Transverse colon (tissue), 4 donors: ENCODE results near the gene ANKIB1.

Source experiments
- POLR2A ChIP-seq: fragments of 450-650 bp; IDR thresholded peaks from one replicate; pipeline ENCODE4 v1.6.1; 2016; ENCODE audit warnings: antibody characterized with exemption, mild to moderate bottlenecking, moderate library complexity
- POLR2AphosphoS5 ChIP-seq, 3 donors: sonication (generic); formaldehyde crosslinking; IDR thresholded peaks; one replicate each; pipeline ENCODE4 v1.6.1; 2016; ENCODE audit warnings: antibody characterized with exemption in 3 of 3
- TF ChIP-seq, protein P1 (sequence below), 5 experiments: fragments of 200-600 bp in 3 of 5; fragments of 450-650 bp in 2 of 5; sonication (generic) in 3 of 5; IDR thresholded peaks; 1 replicate in 2 of 5; 2 replicates in 3 of 5; pipeline ENCODE4 v1.5.1; 2016 to 2017; ENCODE audit warnings: antibody characterized with exemption in 5 of 5, inconsistent platforms in 3 of 5, mild to moderate bottlenecking in 2 of 5, moderate library complexity in 1 of 5

DNA sequence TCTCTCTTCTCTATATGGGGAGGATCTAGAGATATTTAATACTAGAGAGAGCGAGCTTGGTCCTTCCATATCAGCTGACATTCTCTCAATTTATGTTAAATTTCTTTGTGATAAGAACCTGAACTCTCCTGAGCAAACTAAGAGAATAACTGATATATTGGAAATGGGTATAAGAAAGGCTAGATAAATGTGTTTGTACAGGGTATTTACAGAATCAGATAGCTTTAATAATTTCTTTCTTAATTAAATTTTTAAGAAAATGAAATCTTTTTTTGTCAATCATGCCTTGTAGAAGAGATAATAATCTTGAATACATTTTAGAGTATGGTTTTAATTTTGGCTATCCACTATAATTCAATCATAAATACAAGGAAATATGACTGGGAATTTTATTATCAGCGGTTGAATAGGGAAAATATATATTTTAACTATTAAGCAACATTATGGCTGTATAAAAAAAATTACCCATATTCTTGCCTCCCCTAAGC is 58.7 kb downstream of the ANKIB1 start:
- TF ChIP-seq, protein P1, sequence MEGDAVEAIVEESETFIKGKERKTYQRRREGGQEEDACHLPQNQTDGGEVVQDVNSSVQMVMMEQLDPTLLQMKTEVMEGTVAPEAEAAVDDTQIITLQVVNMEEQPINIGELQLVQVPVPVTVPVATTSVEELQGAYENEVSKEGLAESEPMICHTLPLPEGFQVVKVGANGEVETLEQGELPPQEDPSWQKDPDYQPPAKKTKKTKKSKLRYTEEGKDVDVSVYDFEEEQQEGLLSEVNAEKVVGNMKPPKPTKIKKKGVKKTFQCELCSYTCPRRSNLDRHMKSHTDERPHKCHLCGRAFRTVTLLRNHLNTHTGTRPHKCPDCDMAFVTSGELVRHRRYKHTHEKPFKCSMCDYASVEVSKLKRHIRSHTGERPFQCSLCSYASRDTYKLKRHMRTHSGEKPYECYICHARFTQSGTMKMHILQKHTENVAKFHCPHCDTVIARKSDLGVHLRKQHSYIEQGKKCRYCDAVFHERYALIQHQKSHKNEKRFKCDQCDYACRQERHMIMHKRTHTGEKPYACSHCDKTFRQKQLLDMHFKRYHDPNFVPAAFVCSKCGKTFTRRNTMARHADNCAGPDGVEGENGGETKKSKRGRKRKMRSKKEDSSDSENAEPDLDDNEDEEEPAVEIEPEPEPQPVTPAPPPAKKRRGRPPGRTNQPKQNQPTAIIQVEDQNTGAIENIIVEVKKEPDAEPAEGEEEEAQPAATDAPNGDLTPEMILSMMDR (IDR thresholded peaks at IDR 0.05) = no peak
- TF ChIP-seq POLR2A (no peak), POLR2AphosphoS5 (IDR thresholded peaks at IDR 0.05) (no peak)
